NCI-H2081 (cell line): ENCODE data around the gene NAGPA.
A peak's percentile ranks its signal among the peaks of the same experiment; 100 is the strongest.
"Not testable (repeated sequence)": the region's sequence is repeated elsewhere in the genome, so short reads cannot be mapped to it uniquely, and the experiment has no call there.

Experiments
- DNase-seq, 2 experiments: peaks; one replicate each; lab custom pipeline; 2025; lab: John Stamatoyannopoulos, UW

NAGPA gene

GRCh38 chr16:5033256-5034166 is at the start of gene NAGPA:
NAGPA (minus strand) TSS chr16:5033935; CDS start chr16:5033914, 21 bp downstream.
- DNase-seq, result peak; percentile 58 to 75

- not testable (repeated sequence) for DNase-seq
Measured at GRCh38 chr16:5080996-5081395, 47.3 kb upstream of the NAGPA start.

GRCh38 chr16:5080461-5080860 is 46.7 kb upstream of the NAGPA start:
- not testable (repeated sequence) for DNase-seq

GRCh38 chr16:5078626-5079025 is 44.9 kb upstream of the NAGPA start:
- DNase-seq, result no peak

- no peak for DNase-seq
Measured at GRCh38 chr16:5077304-5077703, 43.6 kb upstream of the NAGPA start.

GRCh38 chr16:5075637-5076036 is 41.9 kb upstream of the NAGPA start:
- no peak for DNase-seq

- DNase-seq, result not testable (repeated sequence)
Measured at GRCh38 chr16:5073771-5074170, 40.0 kb upstream of the NAGPA start.

GRCh38 chr16:5073279-5073629 is 39.5 kb upstream of the NAGPA start:
- no peak for DNase-seq

- DNase-seq, result no peak
Measured at GRCh38 chr16:5072334-5073278, 38.9 kb upstream of the NAGPA start.

- DNase-seq, result peak; percentile 77 to 83
Measured at GRCh38 chr16:5071681-5072333, 38.1 kb upstream of the NAGPA start, which contains the start of gene ALG1. ALG1 (plus strand) TSS chr16:5071843; CDS start chr16:5071850, 7 bp downstream.

GRCh38 chr16:5071341-5071680 is 37.6 kb upstream of the NAGPA start:
- DNase-seq, result no peak

GRCh38 chr16:5070431-5071186 is 36.9 kb upstream of the NAGPA start:
- no peak for DNase-seq

GRCh38 chr16:5069854-5070253 is 36.1 kb upstream of the NAGPA start:
- DNase-seq, result no peak

- DNase-seq, result no peak
Measured at GRCh38 chr16:5069048-5069447, 35.3 kb upstream of the NAGPA start.

- DNase-seq, result no peak
Measured at GRCh38 chr16:5066511-5066910, 32.8 kb upstream of the NAGPA start.

GRCh38 chr16:5065813-5066212 is 32.1 kb upstream of the NAGPA start, which contains the start of gene C16orf89:
C16orf89 (minus strand) TSS chr16:5065956; CDS start chr16:5065908, 48 bp downstream.
- no peak for DNase-seq

- DNase-seq, result no peak
Measured at GRCh38 chr16:5065326-5065725, 31.6 kb upstream of the NAGPA start.

GRCh38 chr16:5064915-5065314 is 31.2 kb upstream of the NAGPA start:
- DNase-seq, result no peak

GRCh38 chr16:5062790-5063765 is 29.3 kb upstream of the NAGPA start:
- DNase-seq, result no peak

GRCh38 chr16:5062051-5062450 is 28.3 kb upstream of the NAGPA start:
- no peak for DNase-seq
